ENCODE data around the gene SATB2.

The SATB2 gene

DNA sequence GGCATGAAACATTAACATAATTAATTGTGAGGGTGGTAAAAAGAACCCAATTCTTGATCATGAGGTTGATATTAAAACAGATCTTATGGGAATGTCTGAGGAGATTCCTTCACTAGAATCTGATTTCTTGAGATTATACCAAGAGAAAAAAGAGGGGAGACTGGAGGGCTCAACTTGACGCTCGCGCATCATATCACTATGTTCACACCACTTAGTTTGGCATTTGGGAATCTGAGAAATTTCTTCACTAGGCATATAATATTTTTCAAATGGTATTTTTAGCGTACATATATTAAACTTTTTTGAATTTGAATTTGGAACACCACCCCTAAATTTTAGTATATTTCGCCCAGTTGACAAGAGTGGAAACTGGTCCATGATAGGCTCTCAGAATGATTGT lies 140.1 kb downstream of the SATB2 start:
- no peak for DNase-seq

GRCh38 chr2:199316851-199317250 lies 140.9 kb downstream of the SATB2 start:
- DNase-seq: no peak

GRCh38 chr2:199315299-199316179 lies 142.2 kb downstream of the SATB2 start:
- DNase-seq: no peak

GRCh38 chr2:199312931-199313330 lies 144.8 kb downstream of the SATB2 start:
- no peak for DNase-seq

- peak; percentile 91 for DNase-seq
These were observed 146.8 kb downstream of the SATB2 start for GRCh38 chr2:199310771-199311585.

GRCh38 chr2:199309973-199310372 lies 147.8 kb downstream of the SATB2 start:
- DNase-seq: peak; percentile 88

DNA sequence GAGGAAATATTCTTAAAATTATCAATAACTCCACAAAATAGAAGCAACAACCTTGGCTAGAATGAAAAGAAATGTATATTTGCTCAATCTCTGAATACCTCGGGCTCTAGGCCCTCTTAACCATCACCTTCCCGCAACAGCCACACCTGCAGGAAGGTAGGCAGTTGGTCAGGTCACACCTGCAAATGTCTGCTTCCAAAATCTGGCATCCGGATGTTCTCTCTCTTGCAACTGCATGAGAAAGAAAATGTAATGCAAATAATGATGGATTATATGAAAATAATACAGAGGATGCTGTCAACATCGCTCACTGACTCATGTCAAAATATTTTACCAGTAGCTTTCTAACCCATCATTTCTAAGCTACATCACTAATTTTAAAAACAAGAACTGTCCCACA lies 148.3 kb downstream of the SATB2 start:
- DNase-seq: peak; percentile 48

GRCh38 chr2:199308567-199308966 lies 149.2 kb downstream of the SATB2 start:
- DNase-seq: no peak

DNA sequence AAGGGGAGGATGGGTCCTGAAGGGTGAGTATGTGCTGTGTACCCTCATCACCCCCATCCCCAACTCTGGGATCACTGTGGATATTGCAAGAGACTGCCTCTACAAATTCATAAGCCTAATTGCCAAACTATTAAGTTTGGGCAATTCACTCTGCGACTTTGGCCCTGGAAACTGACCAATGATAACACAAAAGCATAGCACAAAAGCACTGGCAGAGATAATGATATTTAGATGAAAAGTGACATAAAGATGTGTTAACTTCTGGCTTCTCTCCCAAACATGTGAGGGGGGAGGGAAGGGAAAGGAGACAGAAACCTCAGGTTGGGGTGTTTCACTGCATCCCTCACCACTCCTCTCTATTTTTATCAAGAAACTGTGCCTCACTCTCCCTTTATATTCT lies 150.3 kb downstream of the SATB2 start:
- no peak for DNase-seq

- DNase-seq: no peak
These were observed 151.6 kb downstream of the SATB2 start for GRCh38 chr2:199306116-199306515.

DNA sequence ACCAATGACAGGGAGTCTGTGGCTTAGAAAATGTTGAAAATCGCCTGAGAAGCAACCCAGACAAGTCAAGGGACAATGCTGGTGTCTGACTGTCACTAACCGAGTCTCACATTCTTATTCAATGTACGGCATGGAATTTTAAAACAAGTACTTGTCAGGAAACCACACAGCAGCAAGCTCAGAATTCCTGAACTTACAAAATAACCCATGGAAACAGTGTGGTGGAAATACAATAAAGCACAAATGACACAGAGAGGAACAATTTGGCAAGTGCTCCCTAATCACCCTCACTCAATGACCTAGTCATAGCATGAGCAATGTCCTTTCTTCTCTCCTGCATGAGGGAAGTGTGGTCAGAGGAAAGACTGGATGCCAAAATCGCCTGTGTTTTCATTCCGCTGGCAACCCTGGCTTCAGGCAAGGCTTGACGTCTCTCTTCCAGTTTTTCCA lies 154.0 kb downstream of the SATB2 start:
- no peak for DNase-seq

DNA sequence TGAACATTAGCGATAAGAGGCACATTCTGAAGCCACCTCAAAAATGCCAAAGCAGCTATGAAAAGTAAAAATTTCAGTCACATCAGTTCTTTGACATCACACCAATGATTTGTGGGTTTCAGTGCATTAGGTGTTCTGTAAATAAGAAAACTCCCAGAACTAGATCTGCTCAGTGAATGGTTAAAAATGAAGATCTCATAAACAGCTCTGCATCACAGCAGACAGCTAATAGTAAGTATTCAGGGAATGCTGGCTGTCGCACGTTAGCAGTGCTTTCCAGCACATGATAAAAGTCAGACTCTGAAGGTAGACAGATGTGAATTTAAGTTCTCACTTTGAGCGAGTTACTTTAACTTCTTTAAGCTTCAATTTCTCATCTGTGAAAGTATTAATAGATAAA lies 154.9 kb downstream of the SATB2 start:
- peak; percentile 34 for DNase-seq

GRCh38 chr2:199288424-199288823 lies 169.3 kb downstream of the SATB2 start:
- DNase-seq: no peak

GRCh38 chr2:199282309-199282708 lies 175.4 kb downstream of the SATB2 start:
- no peak for DNase-seq

- no peak for DNase-seq
These were observed 178.6 kb downstream of the SATB2 start for GRCh38 chr2:199279146-199279545.

- no peak for DNase-seq
These were observed 179.6 kb downstream of the SATB2 start for GRCh38 chr2:199278099-199278498.

DNA sequence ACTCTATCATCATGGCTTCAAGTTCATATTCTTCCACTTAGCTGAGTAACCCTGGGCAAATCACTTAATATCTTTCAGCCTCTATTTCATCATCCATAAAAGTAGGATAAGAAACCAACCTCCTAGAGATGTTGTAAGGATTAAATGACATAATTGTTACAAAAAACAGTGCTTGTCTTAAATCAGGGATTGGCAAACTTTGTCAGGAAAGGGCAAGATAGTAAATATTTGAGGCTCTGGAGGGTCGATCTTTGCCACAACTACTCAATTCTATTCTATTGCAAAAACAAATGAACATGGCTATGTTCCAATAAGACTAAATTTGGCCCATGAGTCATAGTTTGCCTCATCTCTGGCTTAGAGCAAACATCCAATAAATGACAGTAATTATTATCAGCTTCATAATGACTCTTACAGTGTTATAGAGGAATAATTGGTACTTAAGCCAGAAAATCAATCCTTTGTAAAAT lies 184.7 kb downstream of the SATB2 start:
- DNase-seq: no peak

GRCh38 chr2:199261936-199262335 lies 195.8 kb downstream of the SATB2 start:
- DNase-seq: no peak

DNA sequence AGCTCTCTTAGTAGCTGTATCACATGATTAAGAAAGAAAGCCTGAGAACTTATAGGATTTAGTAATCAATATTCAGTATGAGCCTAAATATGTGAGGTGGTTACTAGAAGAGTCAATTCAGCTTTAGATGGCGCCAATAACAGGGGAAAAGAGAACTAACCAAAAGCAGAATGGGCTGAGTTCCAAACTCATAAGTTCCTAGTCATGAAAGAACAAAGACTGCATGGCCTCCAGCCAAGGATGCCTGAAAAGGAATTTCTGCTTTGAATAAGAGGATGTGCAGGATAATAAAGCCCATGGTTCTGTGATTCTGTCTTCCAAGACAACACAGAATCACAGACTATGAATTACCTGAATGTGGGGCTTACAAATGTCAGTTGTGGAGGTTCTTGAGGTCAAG lies 196.5 kb downstream of the SATB2 start:
- no peak for DNase-seq

DNA sequence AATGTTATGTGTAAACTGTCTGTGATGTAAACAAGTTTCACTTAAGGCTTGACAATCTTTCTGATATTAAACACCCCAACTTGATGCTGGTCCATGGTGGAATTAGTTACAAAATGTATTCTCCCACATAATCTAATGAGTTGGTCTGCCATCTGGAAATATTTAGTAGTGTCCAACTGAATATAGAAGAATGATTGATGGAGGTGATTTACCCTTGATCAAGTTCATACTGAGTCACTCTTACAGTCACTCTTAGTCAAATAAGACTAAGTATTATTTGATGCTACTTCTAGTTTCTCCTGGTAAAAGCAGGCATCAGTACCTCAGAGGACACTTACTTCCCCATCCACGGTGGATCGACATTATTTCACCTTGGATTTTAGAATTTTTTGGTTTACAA lies 198.1 kb downstream of the SATB2 start:
- DNase-seq: no peak

DNA sequence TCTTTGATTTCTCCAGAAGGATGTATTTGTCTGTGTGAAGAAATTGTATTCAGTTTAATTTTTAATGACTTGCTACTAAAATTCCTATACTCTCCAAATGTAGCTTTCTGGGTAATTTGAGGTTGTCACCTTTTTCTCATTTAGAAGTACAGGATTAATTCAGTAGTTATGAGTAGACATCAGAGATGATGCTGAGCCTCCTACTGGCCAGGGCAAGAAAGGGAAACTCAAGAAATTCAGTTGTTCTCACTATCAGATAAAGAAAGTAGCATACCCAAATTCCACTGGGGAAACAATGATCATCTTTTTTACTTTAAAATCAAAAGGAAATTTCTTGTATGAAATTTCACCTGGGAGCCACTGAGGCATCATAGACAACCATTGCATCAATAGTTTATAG lies 199.4 kb downstream of the SATB2 start:
- no peak for DNase-seq

- no peak for DNase-seq
These were observed 200.2 kb downstream of the SATB2 start for GRCh38 chr2:199257261-199258224.

GRCh38 chr2:199230091-199230490 lies 227.6 kb downstream of the SATB2 start:
- no peak for DNase-seq

Data from NCI-H510A treated with DMSO at 0.1 percent for 48 hours (cell line).